K562 (cell line): Measurements from ENCODE around the gene SGCG. TPM values are rescaled to one million over a fixed set of nuclear protein-coding genes. Genes with fewer than 3 reads are reported as not detected.

Experiments
- ATAC-seq: fragments of 200-7000 bp; cut with Tn5 transposase; 3 replicates; pipeline ENCODE4 v1.9.1; 2020; ENCODE audit warnings: moderate library complexity
- BruUV-seq: library from RNA; stranded (reverse); fragments of 400-500 nt; replicated peaks from 2 replicates; lab custom pipeline; 2021; lab: Mats Ljungman, UMichigan
- CTCF ChIA-PET: fragments of 300-600 bp; formaldehyde crosslinking; extraction: SDS; loops from one replicate; lab custom pipeline; 2021; ENCODE audit warnings: low intra/inter-chr PET ratio; lab: Yijun Ruan, JAX
- POLR2A ChIA-PET: fragments of 300-600, 350-650 bp; sonication (Branson Sonifier 250); formaldehyde crosslinking; extraction: SDS; loops from one replicate; lab custom pipeline; 2021; ENCODE audit warnings: antibody characterized with exemption, inconsistent platforms; lab: Yijun Ruan, JAX
- DNase-seq, 4 experiments: peaks; one replicate each; pipeline versions ENCODE4 v3.0.0 to v3.0.0-alpha.2; 2011 to 2018; ENCODE audit warnings: low spot score in 3 of 4, mixed read lengths in 3 of 4; ENCODE audit errors: extremely low read depth in 1 of 4
- FAIRE-seq: peaks from 2 replicates; lab custom pipeline; 2011; peaks lifted over from hg19 to GRCh38; lab: Jason Lieb, UNC
- H2AFZ ChIP-seq: 2 replicates; pipeline ENCODE4 v1.6.0; 2011; ENCODE audit warnings: low read depth, low read length, control low read depth, inconsistent platforms
- H3K27ac ChIP-seq: fragments of 200-600 bp; 3 replicates; pipeline ENCODE4 v1.8.0; 2011; ENCODE audit warnings: low read depth, mild to moderate bottlenecking, control low read depth, inconsistent platforms, low read length, moderate library complexity, mixed read lengths; ENCODE audit errors: extremely low read depth
- H3K27me3 ChIP-seq, 2 experiments: fragments of 300-600 bp in 1 of 2; 2 replicates in 1 of 2; 3 replicates in 1 of 2; pipeline versions ENCODE4 v1.6.0 to v1.8.0; 2011; ENCODE audit warnings: inconsistent platforms in 2 of 2, low read length in 2 of 2, mild to moderate bottlenecking in 1 of 2, mixed read lengths in 1 of 2, moderate library complexity in 1 of 2; ENCODE audit not compliant: control insufficient read depth in 2 of 2, insufficient read depth in 2 of 2
- H3K36me3 ChIP-seq: fragments of 300-600 bp; 3 replicates; pipeline ENCODE4 v1.8.0; 2011; ENCODE audit warnings: mild to moderate bottlenecking, low read length, inconsistent platforms; ENCODE audit not compliant: control insufficient read depth, insufficient read depth
- H3K4me1 ChIP-seq, 2 experiments: fragments of 200-600 bp in 1 of 2; replicated peaks in 1 of 2; 2 replicates in 1 of 2; 3 replicates in 1 of 2; pipeline versions ENCODE4 v1.5.1 to v1.8.0; 2011; ENCODE audit warnings: inconsistent platforms in 2 of 2, low read length in 2 of 2, mild to moderate bottlenecking in 1 of 2, mixed read lengths in 1 of 2, moderate library complexity in 1 of 2; ENCODE audit not compliant: control insufficient read depth in 2 of 2, insufficient read depth in 2 of 2
- H3K4me2 ChIP-seq: 2 replicates; pipeline ENCODE4 v1.6.1; 2011; ENCODE audit warnings: low read length, control low read depth, inconsistent platforms, mixed read lengths; ENCODE audit not compliant: insufficient read depth
- H3K4me3 ChIP-seq: fragments of 200-600 bp; sonication (generic), shearing (Covaris generic); 2 replicates; pipeline ENCODE4 v1.5.1; 2016; ENCODE audit warnings: control low read depth, inconsistent platforms
- H3K79me2 ChIP-seq: fragments of 200-600 bp; 3 replicates; pipeline ENCODE4 v1.8.0; 2011; ENCODE audit warnings: low read length, inconsistent platforms; ENCODE audit not compliant: control insufficient read depth, insufficient read depth
- H3K9ac ChIP-seq, 2 experiments: 2 replicates each; pipeline versions ENCODE4 v1.6.0 to v1.6.1; 2011; ENCODE audit warnings: low read depth in 2 of 2, low read length in 2 of 2, control low read depth in 1 of 2, inconsistent platforms in 1 of 2, mild to moderate bottlenecking in 1 of 2, mixed read lengths in 1 of 2; ENCODE audit not compliant: insufficient read depth in 1 of 2
- H3K9me1 ChIP-seq: one replicate; pipeline ENCODE4 v1.6.0; 2011; ENCODE audit warnings: inconsistent platforms, mild to moderate bottlenecking, low read length, moderate library complexity; ENCODE audit not compliant: control insufficient read depth, insufficient read depth
- H3K9me3 ChIP-seq: replicated peaks from 2 replicates; pipeline ENCODE4 v1.5.1; 2011; ENCODE audit warnings: low read depth, low read length, inconsistent platforms; ENCODE audit not compliant: control insufficient read depth, insufficient read depth
- H4K20me1 ChIP-seq: replicated peaks from 2 replicates; pipeline ENCODE4 v1.6.1; 2011; ENCODE audit warnings: low read length, inconsistent platforms, mixed read lengths; ENCODE audit not compliant: control insufficient read depth, insufficient read depth
- GATA2 ChIP-seq: sonication (generic); formaldehyde crosslinking; IDR thresholded peaks from 2 replicates; pipeline ENCODE4 v1.4.0; 2020; ENCODE audit warnings: mild to moderate bottlenecking, missing genetic modification reagents
- MXI1 ChIP-seq: IDR thresholded peaks from 2 replicates; pipeline ENCODE4 v1.6.1; 2011; ENCODE audit warnings: low read depth, mild to moderate bottlenecking, improper control_type of control experiment, low read length
- POLR3G ChIP-seq: IDR thresholded peaks from 2 replicates; pipeline ENCODE4 v1.6.1; 2011; ENCODE audit not compliant: insufficient read length, insufficient replicate concordance; ENCODE audit errors: extremely low read depth
- SREBF1 ChIP-seq: fragments of 150-350 bp; IDR thresholded peaks from 2 replicates; pipeline ENCODE4 v1.6.1; 2014; ENCODE audit warnings: antibody characterized with exemption, low read depth, low read length, borderline replicate concordance
- SREBF2 ChIP-seq: sonication (generic); formaldehyde crosslinking; IDR thresholded peaks from 2 replicates; pipeline ENCODE4 v1.4.0; 2020; ENCODE audit warnings: mild to moderate bottlenecking, missing genetic modification reagents
- TOE1 ChIP-seq, 2 experiments: fragments of 450-650 bp in 1 of 2; sonication (generic) in 1 of 2; formaldehyde crosslinking in 1 of 2; IDR thresholded peaks; 2 replicates each; pipeline versions ENCODE4 v1.7.1 to v1.8.0; 2016 to 2022; ENCODE audit warnings: borderline replicate concordance in 2 of 2, mild to moderate bottlenecking in 2 of 2, antibody characterized with exemption in 1 of 2, inconsistent platforms in 1 of 2, low read depth in 1 of 2, missing genetic modification reagents in 1 of 2, moderate library complexity in 1 of 2
- ZBTB8A ChIP-seq: fragments of 450-650 bp; IDR thresholded peaks from 2 replicates; pipeline ENCODE4 v1.6.1; 2018; ENCODE audit warnings: mild to moderate bottlenecking, moderate library complexity; ENCODE audit not compliant: partially characterized antibody
- ZNF217 ChIP-seq: sonication (generic); formaldehyde crosslinking; IDR thresholded peaks from 2 replicates; pipeline ENCODE4 v1.8.0; 2022; ENCODE audit warnings: mild to moderate bottlenecking, missing genetic modification reagents
- ZNF696 ChIP-seq: fragments of 250-450 bp; sonication (Bioruptor Pico); conservative IDR thresholded peaks from 2 replicates; pipeline ENCODE4 v1.4.0; 2020; ENCODE audit warnings: mild to moderate bottlenecking, moderate library complexity
- WGBS: fragments of 100-300 bp; shearing (Covaris generic); methylation state at CpG from one replicate; pipeline ENCODE4 v1.1.6; 2016; ENCODE audit warnings: low coverage, mixed read lengths; ENCODE audit not compliant: insufficient coverage; ENCODE audit errors: missing lambda C conversion rate; 5-methylcytosine and 5-hydroxymethylcytosine counted together
- in situ Hi-C: fragments of 300-500 bp; cut with MboI; formaldehyde crosslinking; loops from 4 replicates; pipeline ENCODE4 v1.15.0; 2018; ENCODE audit warnings: inconsistent platforms, mixed read lengths
- intact Hi-C: fragments of 100-400 bp; cut with micrococcal nuclease; formaldehyde crosslinking; loops from 2 replicates; pipeline ENCODE4 v1.14.2; 2022
- polyA plus RNA-seq, 8 experiments: library from polyadenylated mRNA; depleted of rRNA in 4 of 8; stranded (reverse) in 5 of 8; unstranded in 3 of 8; fragments of >200 nt; fragmentation: Nextera tagmentation in 2 of 8; fragmentation: Illumina TruSeq in 1 of 8; extraction: Ambion mirVana in 2 of 8; extraction: Trizol in 1 of 8; gene quantifications; 2 replicates each; pipeline versions ENCODE4 v1.2.1 to v1.2.3, GENCODE V29; 2011 to 2014; ENCODE audit warnings: inconsistent platforms in 1 of 8, missing spikeins in 1 of 8
- total RNA-seq, 7 experiments: library from RNA; depleted of rRNA in 6 of 7; stranded (reverse); fragments of >200 nt in 6 of 7; fragmentation: Illumina TruSeq in 2 of 7; extraction: Trizol in 2 of 7; gene quantifications; 2 replicates each; pipeline versions ENCODE4 v1.2.1 to v1.2.3, GENCODE V29; 2011 to 2021; ENCODE audit warnings: low replicate concordance in 1 of 7
- TF ChIP-seq, protein P1 (sequence below), 2 experiments: fragments of 450-650 bp; conservative IDR thresholded peaks; 2 replicates each; pipeline ENCODE4 v1.6.1; 2017; ENCODE audit warnings: mild to moderate bottlenecking in 2 of 2, moderate library complexity in 2 of 2
- TF ChIP-seq, protein P2 (sequence below): fragments of 250-450 bp; sonication (Bioruptor Pico); IDR thresholded peaks from 2 replicates; pipeline ENCODE4 v1.4.0; 2020; ENCODE audit warnings: mild to moderate bottlenecking, moderate library complexity, borderline replicate concordance
- TF ChIP-seq, protein P3 (sequence below): IDR thresholded peaks from 2 replicates; pipeline ENCODE4 v1.6.1; 2014; ENCODE audit warnings: antibody characterized with exemption
- TF ChIP-seq, protein P4 (sequence below): fragments of 250-450 bp; sonication (Bioruptor Pico); IDR thresholded peaks from 2 replicates; pipeline ENCODE4 v1.5.0; 2020; ENCODE audit warnings: mild to moderate bottlenecking, borderline replicate concordance

SGCG gene
- total and polyA plus RNA-seq, 9 of the 15 experiments (the other 6 are each of a cell fraction or from before 2014, with no cell fraction given): 0.04 to 0.44 (median 0.34) TPM

DNA sequence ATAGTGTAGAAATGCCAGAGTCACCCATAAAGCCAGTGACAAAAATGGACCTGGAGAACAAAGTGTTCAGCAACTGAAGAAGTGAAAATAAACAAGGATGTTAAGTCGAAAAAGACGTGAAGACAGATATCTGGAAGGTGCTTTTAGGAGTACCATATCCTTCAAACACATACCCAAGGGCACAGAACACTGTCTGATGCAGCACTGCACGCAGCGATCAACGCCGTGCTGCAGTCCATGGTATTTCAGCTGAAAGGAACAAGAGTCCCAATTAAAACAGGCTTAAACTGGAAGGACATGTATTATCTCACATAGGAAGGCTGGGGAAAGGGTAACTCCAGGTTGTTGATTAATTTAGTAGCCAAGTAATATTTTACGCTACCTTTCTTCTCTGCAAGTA lies 108.2 kb downstream of the SGCG start:
- intact Hi-C loops: no loop called here
- in situ Hi-C loops: no loop called here
- 7% methylated on average over 7 of the region's 7 CpGs for WGBS

More for the DNA sequence above, 108.2 kb downstream of the SGCG start:
- BruUV-seq: no TSS peak
- Histone ChIP-seq H3K36me3 (no peaks in the 10 kb centered on the region), H2AFZ (no peak overlapping the region), H3K9ac (no peak overlapping the region), H3K4me3 (no peak overlapping the region), H3K27me3 (no peaks in the 10 kb centered on the region), H3K9me3 (no peaks in the 10 kb centered on the region), H3K4me1 (no peaks in the 10 kb centered on the region), H3K4me2 (no peak overlapping the region), H3K9me1 (no peaks in the 10 kb centered on the region), H3K79me2 (no peaks in the 10 kb centered on the region), H4K20me1 (no peaks in the 10 kb centered on the region), H3K27ac (no peak overlapping the region)
- DNase-seq: no peak
- no peak for TF ChIP-seq GATA2
- TF ChIP-seq, protein P1, sequence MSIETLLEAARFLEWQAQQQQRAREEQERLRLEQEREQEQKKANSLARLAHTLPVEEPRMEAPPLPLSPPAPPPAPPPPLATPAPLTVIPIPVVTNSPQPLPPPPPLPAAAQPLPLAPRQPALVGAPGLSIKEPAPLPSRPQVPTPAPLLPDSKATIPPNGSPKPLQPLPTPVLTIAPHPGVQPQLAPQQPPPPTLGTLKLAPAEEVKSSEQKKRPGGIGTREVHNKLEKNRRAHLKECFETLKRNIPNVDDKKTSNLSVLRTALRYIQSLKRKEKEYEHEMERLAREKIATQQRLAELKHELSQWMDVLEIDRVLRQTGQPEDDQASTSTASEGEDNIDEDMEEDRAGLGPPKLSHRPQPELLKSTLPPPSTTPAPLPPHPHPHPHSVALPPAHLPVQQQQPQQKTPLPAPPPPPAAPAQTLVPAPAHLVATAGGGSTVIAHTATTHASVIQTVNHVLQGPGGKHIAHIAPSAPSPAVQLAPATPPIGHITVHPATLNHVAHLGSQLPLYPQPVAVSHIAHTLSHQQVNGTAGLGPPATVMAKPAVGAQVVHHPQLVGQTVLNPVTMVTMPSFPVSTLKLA (conservative IDR thresholded peaks at IDR 0.05): no peak
- no peak for TF ChIP-seq TOE1 (IDR thresholded peaks at IDR 0.05; ENCODE audit: borderline replicate concordance)
- no peak for TF ChIP-seq TOE1 (CRISPR knock-in tag; IDR thresholded peaks at IDR 0.05; ENCODE audit: borderline replicate concordance, low read depth)
- no peak for TF ChIP-seq SREBF2 (CRISPR knock-in tag)
- TF ChIP-seq, protein P2, sequence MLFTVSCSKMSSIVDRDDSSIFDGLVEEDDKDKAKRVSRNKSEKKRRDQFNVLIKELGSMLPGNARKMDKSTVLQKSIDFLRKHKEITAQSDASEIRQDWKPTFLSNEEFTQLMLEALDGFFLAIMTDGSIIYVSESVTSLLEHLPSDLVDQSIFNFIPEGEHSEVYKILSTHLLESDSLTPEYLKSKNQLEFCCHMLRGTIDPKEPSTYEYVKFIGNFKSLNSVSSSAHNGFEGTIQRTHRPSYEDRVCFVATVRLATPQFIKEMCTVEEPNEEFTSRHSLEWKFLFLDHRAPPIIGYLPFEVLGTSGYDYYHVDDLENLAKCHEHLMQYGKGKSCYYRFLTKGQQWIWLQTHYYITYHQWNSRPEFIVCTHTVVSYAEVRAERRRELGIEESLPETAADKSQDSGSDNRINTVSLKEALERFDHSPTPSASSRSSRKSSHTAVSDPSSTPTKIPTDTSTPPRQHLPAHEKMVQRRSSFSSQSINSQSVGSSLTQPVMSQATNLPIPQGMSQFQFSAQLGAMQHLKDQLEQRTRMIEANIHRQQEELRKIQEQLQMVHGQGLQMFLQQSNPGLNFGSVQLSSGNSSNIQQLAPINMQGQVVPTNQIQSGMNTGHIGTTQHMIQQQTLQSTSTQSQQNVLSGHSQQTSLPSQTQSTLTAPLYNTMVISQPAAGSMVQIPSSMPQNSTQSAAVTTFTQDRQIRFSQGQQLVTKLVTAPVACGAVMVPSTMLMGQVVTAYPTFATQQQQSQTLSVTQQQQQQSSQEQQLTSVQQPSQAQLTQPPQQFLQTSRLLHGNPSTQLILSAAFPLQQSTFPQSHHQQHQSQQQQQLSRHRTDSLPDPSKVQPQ: no peak
- TF ChIP-seq MXI1: no peak
- TF ChIP-seq ZNF217 (CRISPR knock-in tag): no peak
- TF ChIP-seq, protein P3, sequence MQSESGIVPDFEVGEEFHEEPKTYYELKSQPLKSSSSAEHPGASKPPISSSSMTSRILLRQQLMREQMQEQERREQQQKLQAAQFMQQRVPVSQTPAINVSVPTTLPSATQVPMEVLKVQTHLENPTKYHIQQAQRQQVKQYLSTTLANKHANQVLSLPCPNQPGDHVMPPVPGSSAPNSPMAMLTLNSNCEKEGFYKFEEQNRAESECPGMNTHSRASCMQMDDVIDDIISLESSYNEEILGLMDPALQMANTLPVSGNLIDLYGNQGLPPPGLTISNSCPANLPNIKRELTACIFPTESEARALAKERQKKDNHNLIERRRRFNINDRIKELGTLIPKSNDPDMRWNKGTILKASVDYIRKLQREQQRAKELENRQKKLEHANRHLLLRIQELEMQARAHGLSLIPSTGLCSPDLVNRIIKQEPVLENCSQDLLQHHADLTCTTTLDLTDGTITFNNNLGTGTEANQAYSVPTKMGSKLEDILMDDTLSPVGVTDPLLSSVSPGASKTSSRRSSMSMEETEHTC: no peak
- TF ChIP-seq, protein P4, sequence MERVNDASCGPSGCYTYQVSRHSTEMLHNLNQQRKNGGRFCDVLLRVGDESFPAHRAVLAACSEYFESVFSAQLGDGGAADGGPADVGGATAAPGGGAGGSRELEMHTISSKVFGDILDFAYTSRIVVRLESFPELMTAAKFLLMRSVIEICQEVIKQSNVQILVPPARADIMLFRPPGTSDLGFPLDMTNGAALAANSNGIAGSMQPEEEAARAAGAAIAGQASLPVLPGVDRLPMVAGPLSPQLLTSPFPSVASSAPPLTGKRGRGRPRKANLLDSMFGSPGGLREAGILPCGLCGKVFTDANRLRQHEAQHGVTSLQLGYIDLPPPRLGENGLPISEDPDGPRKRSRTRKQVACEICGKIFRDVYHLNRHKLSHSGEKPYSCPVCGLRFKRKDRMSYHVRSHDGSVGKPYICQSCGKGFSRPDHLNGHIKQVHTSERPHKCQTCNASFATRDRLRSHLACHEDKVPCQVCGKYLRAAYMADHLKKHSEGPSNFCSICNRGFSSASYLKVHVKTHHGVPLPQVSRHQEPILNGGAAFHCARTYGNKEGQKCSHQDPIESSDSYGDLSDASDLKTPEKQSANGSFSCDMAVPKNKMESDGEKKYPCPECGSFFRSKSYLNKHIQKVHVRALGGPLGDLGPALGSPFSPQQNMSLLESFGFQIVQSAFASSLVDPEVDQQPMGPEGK (CRISPR knock-in tag): no peak
- no peak for TF ChIP-seq ZBTB8A
- TF ChIP-seq ZNF696 (CRISPR knock-in tag): no peak
- no peak for TF ChIP-seq SREBF1
- no peak for TF ChIP-seq POLR3G
- CTCF ChIA-PET: no interaction called here
- no peak for ATAC-seq
- POLR2A ChIA-PET: no interaction called here
- FAIRE-seq: no peak
